Keratinocyte (primary cell): Measurements from ENCODE around the gene RFC3. TPM values are rescaled to one million over a fixed set of nuclear protein-coding genes. Genes with fewer than 3 reads are reported as not detected.
"Not testable (repeated sequence)": the region's sequence is repeated elsewhere in the genome, so short reads cannot be mapped to it uniquely, and the experiment has no call there.

Experiments
- DNase-seq: peaks from one replicate; pipeline ENCODE4 v3.0.0-alpha.2; 2011; ENCODE audit warnings: low read depth, missing footprints, low spot score
- FAIRE-seq: peaks from 2 replicates; lab custom pipeline; 2011; peaks lifted over from hg19 to GRCh38; lab: Jason Lieb, UNC
- H2AFZ ChIP-seq: 2 replicates; pipeline ENCODE4 v1.6.0; 2012; ENCODE audit warnings: low read length, control low read depth, inconsistent platforms; ENCODE audit not compliant: control insufficient read depth
- H3K27ac ChIP-seq: 2 replicates; pipeline ENCODE4 v1.5.1; 2011; ENCODE audit warnings: low read length; ENCODE audit not compliant: control insufficient read depth, insufficient read depth
- H3K27me3 ChIP-seq: 3 replicates; pipeline ENCODE4 v1.6.0; 2011; ENCODE audit warnings: low read length; ENCODE audit not compliant: control insufficient read depth, insufficient read depth; ENCODE audit errors: extremely low read depth
- H3K36me3 ChIP-seq, 2 experiments: 2 replicates in 1 of 2; 3 replicates in 1 of 2; pipeline ENCODE4 v1.5.1; 2011; ENCODE audit warnings: low read length in 2 of 2, mild to moderate bottlenecking in 1 of 2; ENCODE audit not compliant: control insufficient read depth in 2 of 2, insufficient read depth in 2 of 2; ENCODE audit errors: extremely low read depth in 1 of 2
- H3K4me1 ChIP-seq: 3 replicates; pipeline ENCODE4 v1.5.1; 2011; ENCODE audit warnings: low read length; ENCODE audit not compliant: control insufficient read depth, insufficient read depth; ENCODE audit errors: extremely low read depth
- H3K4me2 ChIP-seq: 3 replicates; pipeline ENCODE4 v1.6.0; 2011; ENCODE audit warnings: low read depth, low read length; ENCODE audit not compliant: control insufficient read depth, insufficient read depth; ENCODE audit errors: extremely low read depth
- H3K4me3 ChIP-seq, 3 experiments: fragments of 200-600 bp in 1 of 3; sonication (generic) in 1 of 3; 2 replicates in 2 of 3; 3 replicates in 1 of 3; pipeline ENCODE4 v1.5.1; 2011 to 2016; ENCODE audit warnings: low read length in 3 of 3, mild to moderate bottlenecking in 3 of 3, control low read depth in 2 of 3, inconsistent platforms in 1 of 3, low read depth in 1 of 3, mixed read lengths in 1 of 3, mixed run types in 1 of 3, moderate library complexity in 1 of 3; ENCODE audit not compliant: control insufficient read depth in 2 of 3, insufficient read depth in 2 of 3; ENCODE audit errors: extremely low read depth in 1 of 3
- H3K79me2 ChIP-seq: 2 replicates; pipeline ENCODE4 v1.6.0; 2012; ENCODE audit warnings: low read length; ENCODE audit not compliant: control insufficient read depth, insufficient read depth
- H3K9ac ChIP-seq: 3 replicates; pipeline ENCODE4 v1.6.0; 2011; ENCODE audit warnings: low read length; ENCODE audit not compliant: control insufficient read depth, insufficient read depth; ENCODE audit errors: extremely low read depth
- H3K9me1 ChIP-seq: 3 replicates; pipeline ENCODE4 v1.6.0; 2011; ENCODE audit warnings: low read length; ENCODE audit not compliant: control insufficient read depth, insufficient read depth; ENCODE audit errors: extremely low read depth
- H3K9me3 ChIP-seq: 2 replicates; pipeline ENCODE4 v1.5.1; 2012; ENCODE audit warnings: low read depth, low read length; ENCODE audit not compliant: control insufficient read depth
- H4K20me1 ChIP-seq: 3 replicates; pipeline ENCODE4 v1.6.0; 2011; ENCODE audit warnings: low read length; ENCODE audit not compliant: control insufficient read depth, insufficient read depth; ENCODE audit errors: extremely low read depth
- EZH2 ChIP-seq: IDR thresholded peaks from one replicate; pipeline ENCODE4 v1.6.1; 2012; ENCODE audit warnings: inconsistent platforms, mild to moderate bottlenecking, low read length, moderate library complexity
- dilution Hi-C: fragments of 300-500 bp; cut with MboI; formaldehyde crosslinking; loops from one replicate; pipeline ENCODE4 v1.7.0; 2020; ENCODE audit warnings: low sequenced_read_pairs; ENCODE audit not compliant: extremely low pct_ligation_motif_present
- polyA plus RNA-seq, 5 experiments: library from polyadenylated mRNA; depleted of rRNA in 3 of 5; stranded (reverse) in 3 of 5; stranded (forward) in 1 of 5; unstranded in 1 of 5; fragments of >200 nt; gene quantifications; 1 replicate in 1 of 5; 2 replicates in 3 of 5; 3 replicates in 1 of 5; pipeline versions ENCODE4 v1.2.1 to v1.2.3, GENCODE V29; 2011 to 2012; ENCODE audit warnings: missing spikeins in 2 of 5, low read depth in 1 of 5, low replicate concordance in 1 of 5
- TF ChIP-seq, protein P1 (sequence below), 3 experiments: IDR thresholded peaks in 1 of 3; conservative IDR thresholded peaks in 1 of 3; optimal IDR thresholded peaks in 1 of 3; 2 replicates in 2 of 3; 3 replicates in 1 of 3; pipeline versions ENCODE3 to v1.5.1; 2011; ENCODE audit warnings: low read length in 3 of 3, mild to moderate bottlenecking in 3 of 3, moderate library complexity in 2 of 3, control low read depth in 1 of 3, inconsistent platforms in 1 of 3; ENCODE audit not compliant: insufficient read depth in 2 of 3; ENCODE audit errors: extremely low read depth in 1 of 3

RFC3 gene
- polyA plus RNA-seq, 1 donor (not counting 4 experiments of a cell fraction or from before 2014, with no cell fraction given): 20.8 TPM

DNA sequence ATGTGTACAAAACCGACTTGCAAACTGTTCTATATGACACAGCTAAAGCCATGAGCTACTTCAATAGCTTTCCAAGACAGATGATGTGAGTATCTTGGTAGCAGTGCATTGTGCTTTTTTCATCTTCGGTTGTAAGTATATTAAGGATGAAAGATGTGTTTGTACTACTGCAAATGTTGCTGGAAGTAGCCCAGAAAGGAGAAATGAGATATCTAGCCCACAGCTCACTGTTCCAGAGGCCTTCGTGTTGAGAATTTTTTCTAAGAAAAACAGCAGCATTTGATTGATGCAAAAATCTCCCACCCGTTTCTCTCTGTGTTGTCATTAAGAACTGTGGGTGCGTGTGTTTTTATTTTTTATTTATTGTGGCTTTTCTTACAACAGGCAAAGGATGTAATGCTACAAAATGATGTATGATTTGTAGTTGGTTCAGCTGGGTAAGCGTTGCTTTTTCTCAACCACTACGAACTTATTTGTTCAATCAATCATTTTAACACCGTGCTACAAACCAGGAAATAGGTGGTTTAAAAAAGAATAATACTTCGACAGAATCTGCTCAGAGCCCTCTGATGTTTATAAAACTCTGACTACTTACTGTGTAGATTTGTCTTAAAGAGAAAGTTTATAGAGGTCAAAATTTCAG is 41.6 kb upstream of the RFC3 start:
- no peak overlapping the region for H3K4me2 ChIP-seq
- no peaks in the 10 kb centered on the region for H4K20me1 ChIP-seq
- no peaks in the 10 kb centered on the region for H3K9me3 ChIP-seq
- no peaks in the 10 kb centered on the region for H3K36me3 ChIP-seq
- DNase-seq (no peak), FAIRE-seq (no peak)
- no peaks in the 10 kb centered on the region for H3K27me3 ChIP-seq
- H2AFZ ChIP-seq: no peak overlapping the region
- no peaks in the 10 kb centered on the region for H3K79me2 ChIP-seq
- no peaks in the 10 kb centered on the region for H3K4me1 ChIP-seq
- TF ChIP-seq, protein P1, sequence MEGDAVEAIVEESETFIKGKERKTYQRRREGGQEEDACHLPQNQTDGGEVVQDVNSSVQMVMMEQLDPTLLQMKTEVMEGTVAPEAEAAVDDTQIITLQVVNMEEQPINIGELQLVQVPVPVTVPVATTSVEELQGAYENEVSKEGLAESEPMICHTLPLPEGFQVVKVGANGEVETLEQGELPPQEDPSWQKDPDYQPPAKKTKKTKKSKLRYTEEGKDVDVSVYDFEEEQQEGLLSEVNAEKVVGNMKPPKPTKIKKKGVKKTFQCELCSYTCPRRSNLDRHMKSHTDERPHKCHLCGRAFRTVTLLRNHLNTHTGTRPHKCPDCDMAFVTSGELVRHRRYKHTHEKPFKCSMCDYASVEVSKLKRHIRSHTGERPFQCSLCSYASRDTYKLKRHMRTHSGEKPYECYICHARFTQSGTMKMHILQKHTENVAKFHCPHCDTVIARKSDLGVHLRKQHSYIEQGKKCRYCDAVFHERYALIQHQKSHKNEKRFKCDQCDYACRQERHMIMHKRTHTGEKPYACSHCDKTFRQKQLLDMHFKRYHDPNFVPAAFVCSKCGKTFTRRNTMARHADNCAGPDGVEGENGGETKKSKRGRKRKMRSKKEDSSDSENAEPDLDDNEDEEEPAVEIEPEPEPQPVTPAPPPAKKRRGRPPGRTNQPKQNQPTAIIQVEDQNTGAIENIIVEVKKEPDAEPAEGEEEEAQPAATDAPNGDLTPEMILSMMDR (optimal IDR thresholded peaks at IDR 0.05 in 1 of 3, IDR thresholded peaks at IDR 0.05 in 1 of 3, conservative IDR thresholded peaks at IDR 0.05 in 1 of 3; ENCODE audit: extremely low read depth in 1 of 3, insufficient read depth in 2 of 3, low read length in 3 of 3): no peak
- TF ChIP-seq EZH2: no peak
- H3K27ac ChIP-seq: no peak overlapping the region
- dilution Hi-C loops: no loop called here
- no peak overlapping the region for H3K4me3 ChIP-seq
- no peak overlapping the region for H3K9ac ChIP-seq
- no peaks in the 10 kb centered on the region for H3K9me1 ChIP-seq

DNA sequence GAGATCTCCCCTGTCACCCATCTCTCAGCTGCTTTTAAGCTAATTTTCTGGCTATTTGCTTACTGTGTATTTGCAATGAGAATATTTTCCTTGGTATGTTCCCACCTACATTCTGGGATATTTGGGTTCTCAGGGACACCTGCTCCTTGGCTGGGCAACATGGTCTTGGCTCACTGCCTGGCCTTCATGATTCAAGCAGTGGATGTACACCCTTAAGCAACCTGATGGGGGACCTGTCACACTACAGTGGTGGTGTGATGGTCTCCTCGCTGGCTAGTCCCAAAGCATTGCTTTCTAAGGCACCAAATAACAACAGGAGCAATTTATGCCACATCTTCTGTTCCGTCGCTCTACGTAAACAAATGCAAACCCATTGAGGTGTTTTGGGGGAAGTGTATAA is 35.3 kb upstream of the RFC3 start:
- no peak for FAIRE-seq
- dilution Hi-C loops: no loop called here

DNA sequence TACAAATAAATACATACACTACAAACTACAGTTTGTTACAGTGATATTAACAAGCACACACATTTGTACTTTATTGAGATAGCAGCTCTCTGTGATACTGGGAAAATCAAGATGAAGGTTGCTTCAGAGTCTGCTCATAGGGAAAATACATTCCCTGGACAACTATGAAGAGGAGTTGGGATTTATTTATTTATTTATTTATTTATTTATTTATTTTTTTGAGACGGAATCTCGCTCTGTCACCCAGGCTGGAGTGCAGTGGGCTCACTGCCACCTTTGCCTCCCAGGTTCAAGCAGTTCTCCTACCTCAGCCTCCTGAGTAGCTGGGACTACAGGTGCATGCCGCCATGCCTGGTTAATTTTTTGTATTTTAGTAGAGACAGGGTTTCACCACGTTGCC is 34.7 kb upstream of the RFC3 start:
- H3K36me3 ChIP-seq, H3K4me1 ChIP-seq, H3K9me1 ChIP-seq, H3K27me3 ChIP-seq, H3K27ac ChIP-seq, H3K9ac ChIP-seq, H4K20me1 ChIP-seq, H3K9me3 ChIP-seq, H3K79me2 ChIP-seq, FAIRE-seq, H3K4me3 ChIP-seq, H2AFZ ChIP-seq, dilution Hi-C loops, H3K4me2 ChIP-seq, DNase-seq: not testable (repeated sequence)

More for the DNA sequence above, 35.3 kb upstream of the RFC3 start:
- no peak overlapping the region for H2AFZ ChIP-seq
- H3K9me3 ChIP-seq: no peaks in the 10 kb centered on the region
- H3K9me1 ChIP-seq: no peaks in the 10 kb centered on the region
- no peaks in the 10 kb centered on the region for H3K36me3 ChIP-seq
- H3K4me3 ChIP-seq: no peak overlapping the region
- TF ChIP-seq, protein P1 (optimal IDR thresholded peaks at IDR 0.05 in 1 of 3, IDR thresholded peaks at IDR 0.05 in 1 of 3, conservative IDR thresholded peaks at IDR 0.05 in 1 of 3; ENCODE audit: extremely low read depth in 1 of 3, insufficient read depth in 2 of 3, low read length in 3 of 3): no peak
- TF ChIP-seq EZH2: no peak
- H3K27me3 ChIP-seq: no peaks in the 10 kb centered on the region
- DNase-seq: no peak
- H3K4me2 ChIP-seq: no peak overlapping the region
- H3K4me1 ChIP-seq: peaks cover 3% of the 10 kb centered on the region
- H3K9ac ChIP-seq: no peak overlapping the region
- H4K20me1 ChIP-seq: no peaks in the 10 kb centered on the region
- no peak overlapping the region for H3K27ac ChIP-seq
- no peaks in the 10 kb centered on the region for H3K79me2 ChIP-seq
